GM19324 (cell line): ENCODE data around the gene SCAPER.
"Not testable (repeated sequence)": the region's sequence is repeated elsewhere in the genome, so short reads cannot be mapped to it uniquely, and the experiment has no call there.

Experiments
- ATAC-seq: cut with Tn5 transposase; IDR thresholded peaks from one replicate; pipeline ENCODE4 v1.9.1; 2021; ENCODE audit warnings: mild to moderate bottlenecking, moderate library complexity; ENCODE audit not compliant: unreplicated experiment, low FRiP score

SCAPER gene

DNA sequence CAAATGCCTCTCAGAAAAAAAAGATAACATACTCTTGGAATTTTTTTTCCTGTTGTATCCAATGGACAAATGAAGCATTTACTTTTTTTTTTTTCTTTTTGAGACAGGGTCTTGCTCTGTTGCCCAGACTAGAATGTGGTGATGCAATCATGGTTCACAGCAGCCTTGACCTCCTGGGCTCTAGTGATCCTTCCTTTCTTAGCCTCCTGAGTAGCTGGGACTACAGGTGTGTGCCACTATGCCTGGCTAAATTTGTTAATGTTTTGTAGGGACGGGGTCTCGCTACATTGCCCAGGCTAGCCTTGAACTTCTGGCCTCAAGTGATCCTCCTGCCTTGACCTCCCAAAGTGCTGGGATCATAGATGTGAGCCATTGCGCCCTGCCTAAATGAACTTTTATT, 401.3 kb downstream of the SCAPER start:
- ATAC-seq: no peak

GRCh38 chr15:76503121-76503520, 402.0 kb downstream of the SCAPER start:
- no peak for ATAC-seq

DNA sequence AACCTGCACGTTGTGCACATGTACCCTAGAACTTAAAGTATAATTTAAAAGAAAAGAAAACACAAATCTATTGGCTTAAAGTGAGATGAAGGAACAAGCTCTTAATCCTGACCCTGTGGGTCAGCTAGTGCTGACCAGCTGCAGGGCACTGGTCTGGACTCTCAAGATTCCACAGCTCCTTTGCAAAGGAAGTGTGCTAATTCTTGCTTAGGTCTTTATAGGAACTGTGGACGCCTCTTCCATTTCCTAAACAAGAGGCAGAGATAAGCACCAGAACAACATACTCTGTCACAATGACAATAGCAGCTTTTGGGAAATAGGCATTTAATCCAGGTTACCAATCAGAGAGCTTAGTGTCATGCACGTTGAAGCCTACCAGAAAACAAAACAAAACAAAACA, 402.5 kb downstream of the SCAPER start:
- no peak for ATAC-seq

DNA sequence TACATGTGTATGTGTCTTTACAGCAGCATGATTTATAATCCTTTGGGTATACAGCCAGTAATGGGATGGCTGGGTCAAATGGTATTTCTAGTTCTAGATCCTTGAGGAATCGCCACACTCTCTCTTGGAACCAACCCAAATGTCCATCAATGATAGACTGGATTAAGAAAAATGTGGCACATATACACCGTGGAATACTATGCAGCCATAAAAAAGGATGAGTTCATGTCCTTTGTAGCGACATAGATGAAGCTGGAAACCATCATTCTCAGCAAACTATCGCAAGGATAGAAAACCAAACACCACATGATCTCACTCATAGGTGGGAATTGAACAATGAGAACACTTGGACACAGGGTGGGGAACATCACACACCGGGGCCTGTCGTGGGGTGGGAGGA, 403.0 kb downstream of the SCAPER start:
- not testable (repeated sequence) for ATAC-seq

DNA sequence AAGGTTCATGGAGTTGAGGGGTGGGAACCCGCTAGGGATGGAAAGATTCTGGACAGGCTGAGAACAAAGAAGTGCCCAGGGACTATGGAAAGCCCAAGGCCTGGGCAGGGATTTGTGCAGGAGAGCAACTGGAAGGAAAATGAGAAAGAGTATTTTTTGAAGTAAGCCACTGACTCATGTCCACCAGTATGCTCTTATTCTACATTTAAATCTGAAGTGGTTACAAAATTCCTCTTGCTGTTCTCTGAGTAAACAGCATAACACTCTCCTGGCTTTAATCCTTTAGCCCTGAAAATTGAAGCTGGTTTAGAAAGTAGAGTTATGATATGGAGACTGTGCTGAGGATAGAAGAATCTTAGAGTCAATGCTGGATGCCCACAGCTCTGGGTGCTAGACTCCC, 403.4 kb downstream of the SCAPER start:
- no peak for ATAC-seq

DNA sequence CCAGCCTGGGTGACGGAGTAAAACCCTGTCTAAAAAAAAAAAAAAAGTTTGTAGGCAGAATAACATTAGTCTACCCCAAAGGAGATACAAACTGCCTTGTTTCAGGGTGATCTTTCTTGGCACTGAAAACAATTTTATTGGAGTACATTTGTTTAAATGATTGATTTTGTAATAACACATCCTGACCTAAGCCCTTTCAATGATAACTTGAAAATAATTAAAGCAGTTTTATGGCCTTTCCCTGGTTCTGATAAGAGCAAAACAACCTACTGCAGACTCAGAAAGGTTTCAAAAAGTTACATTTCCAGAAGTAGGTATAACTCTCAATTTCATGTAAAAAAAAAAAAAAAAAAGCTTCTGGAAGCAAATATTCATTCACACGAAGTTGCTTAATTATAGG, 404.1 kb downstream of the SCAPER start:
- ATAC-seq: no peak

DNA sequence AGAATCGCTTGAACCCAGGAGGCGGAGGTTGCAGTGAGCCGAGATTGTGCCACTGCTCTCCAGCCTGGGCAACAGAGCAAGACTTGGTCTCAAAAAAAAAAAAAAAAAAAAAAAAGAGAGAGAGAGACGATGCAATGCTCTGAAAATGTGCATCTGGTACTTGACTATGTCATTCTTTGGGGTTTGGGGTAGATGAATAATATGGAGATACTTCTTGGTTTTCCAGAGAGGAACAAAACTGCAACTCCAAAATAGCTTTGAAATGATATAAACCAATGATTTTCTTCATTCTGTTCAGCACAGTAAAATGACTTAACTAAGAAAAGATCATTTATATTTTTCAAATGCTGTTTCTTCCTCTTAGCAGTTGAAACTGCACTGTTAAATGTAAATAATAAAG, 409.7 kb downstream of the SCAPER start:
- ATAC-seq: no peak

DNA sequence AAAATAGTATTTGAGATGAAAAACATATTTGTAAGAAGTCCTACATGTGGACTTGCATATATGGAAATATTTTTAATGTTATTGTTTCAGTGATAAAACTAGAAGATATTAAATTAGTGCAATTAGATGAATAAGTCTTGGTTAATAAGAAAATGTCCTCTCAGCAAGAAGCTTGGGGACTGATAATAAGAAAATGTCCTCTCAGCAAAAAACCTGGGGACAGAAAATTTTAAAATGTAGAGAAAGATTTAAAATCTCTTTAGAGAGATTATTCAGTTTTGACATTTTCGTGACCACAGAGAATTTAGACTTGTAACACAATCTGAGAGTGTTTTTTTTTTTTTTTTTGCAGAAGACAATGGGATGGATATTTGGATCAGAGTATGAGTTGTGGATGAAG, 412.6 kb downstream of the SCAPER start:
- no peak for ATAC-seq

GRCh38 chr15:76483752-76484151, 421.4 kb downstream of the SCAPER start:
- ATAC-seq: no peak

- no peak for ATAC-seq
These were observed 422.1 kb downstream of the SCAPER start for GRCh38 chr15:76483018-76483417.

DNA sequence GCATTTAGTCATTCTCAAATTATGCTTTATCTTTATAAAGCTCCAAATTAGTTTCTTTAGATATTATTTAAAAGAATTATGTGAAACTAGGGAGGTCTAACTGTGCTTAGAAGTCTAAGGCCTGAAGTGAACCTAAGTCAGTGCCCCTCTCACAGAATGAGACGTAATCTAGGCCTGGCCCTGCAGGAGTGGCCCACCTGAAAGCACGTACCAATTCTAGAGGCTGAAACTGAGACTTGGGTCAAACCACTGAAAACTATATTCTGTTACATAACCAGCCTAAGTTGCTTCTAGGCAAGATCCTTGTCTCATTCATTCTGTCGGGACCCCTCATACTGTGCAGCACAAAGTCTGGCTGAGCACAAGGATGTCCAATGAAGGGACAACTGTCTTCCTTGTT, 424.9 kb downstream of the SCAPER start:
- ATAC-seq: no peak

DNA sequence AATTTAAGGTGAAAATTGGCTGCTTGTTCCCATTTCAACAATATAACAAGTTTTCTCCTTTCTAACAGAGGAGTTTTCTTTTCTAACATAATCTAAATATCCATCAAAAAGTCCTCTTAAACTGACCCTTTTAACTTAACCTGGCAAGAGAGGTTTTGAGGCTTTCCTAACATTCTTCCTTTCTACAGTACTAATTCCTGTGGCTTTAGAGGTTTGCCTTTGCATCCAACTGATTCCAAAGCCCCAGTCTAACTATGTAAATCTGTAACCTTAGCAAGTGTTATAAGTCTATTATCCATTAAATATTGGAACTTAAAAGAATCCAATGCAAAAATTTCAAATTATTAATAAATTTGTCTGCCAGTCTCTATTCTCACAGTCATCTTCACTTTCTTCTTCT, 434.4 kb downstream of the SCAPER start:
- no peak for ATAC-seq

DNA sequence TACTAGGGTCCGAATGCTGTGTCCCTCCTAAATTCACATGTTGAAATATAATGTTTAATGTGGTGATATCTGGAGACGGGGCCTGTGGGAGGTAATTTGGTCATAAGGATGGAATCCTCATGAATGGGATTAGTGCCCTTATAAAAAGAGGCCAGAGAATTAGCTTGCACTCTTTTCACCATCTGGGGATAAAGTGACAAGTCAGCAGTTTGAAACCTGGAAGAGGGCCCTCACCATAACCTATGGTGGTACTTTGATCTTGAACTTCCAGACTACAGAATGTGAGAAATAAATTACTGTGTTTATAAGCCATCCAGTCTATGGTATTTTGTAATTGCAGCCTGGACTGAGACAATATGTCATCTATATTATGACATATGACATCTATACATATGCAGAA, 436.4 kb downstream of the SCAPER start:
- no peak for ATAC-seq

DNA sequence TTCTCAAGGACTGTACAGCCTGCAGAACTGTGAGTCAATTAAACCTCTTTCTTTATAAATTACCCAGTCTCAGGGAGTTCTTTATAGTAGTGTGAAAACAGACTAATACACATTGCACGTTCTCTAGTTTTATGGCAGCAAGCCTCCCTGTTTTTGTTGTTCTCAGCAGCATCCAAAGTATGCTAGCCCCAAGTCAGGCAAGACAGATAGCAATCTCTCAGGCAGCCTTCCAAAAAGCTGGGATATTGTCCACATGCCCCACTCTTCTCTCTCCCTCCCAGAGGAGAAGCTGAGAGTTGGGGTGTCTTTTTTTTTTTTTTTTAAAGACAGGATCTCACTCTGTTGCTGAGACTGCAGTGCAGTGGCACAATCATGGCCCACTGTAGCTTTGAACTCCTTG, 438.0 kb downstream of the SCAPER start:
- ATAC-seq: no peak

- ATAC-seq: no peak
These were observed 439.4 kb downstream of the SCAPER start for GRCh38 chr15:76465728-76466127.

DNA sequence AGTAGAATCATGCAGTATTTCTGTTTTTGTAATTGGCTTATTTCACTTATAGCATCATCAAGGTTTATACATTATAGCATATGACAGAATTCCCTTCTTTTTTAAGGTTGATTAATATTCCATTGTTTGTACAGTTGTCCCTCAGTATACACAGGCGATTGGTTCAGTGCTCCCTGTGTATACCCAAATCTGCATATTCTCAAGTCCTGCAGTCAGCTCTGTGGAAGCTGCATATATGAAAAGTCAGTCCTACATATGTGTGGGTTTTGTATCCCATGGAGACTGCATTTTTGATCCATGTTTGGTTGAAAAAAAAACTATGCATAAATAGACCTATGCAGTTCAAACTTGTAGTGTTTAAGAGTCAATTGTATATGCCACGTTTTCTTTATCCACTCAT, 440.9 kb downstream of the SCAPER start:
- no peak for ATAC-seq

DNA sequence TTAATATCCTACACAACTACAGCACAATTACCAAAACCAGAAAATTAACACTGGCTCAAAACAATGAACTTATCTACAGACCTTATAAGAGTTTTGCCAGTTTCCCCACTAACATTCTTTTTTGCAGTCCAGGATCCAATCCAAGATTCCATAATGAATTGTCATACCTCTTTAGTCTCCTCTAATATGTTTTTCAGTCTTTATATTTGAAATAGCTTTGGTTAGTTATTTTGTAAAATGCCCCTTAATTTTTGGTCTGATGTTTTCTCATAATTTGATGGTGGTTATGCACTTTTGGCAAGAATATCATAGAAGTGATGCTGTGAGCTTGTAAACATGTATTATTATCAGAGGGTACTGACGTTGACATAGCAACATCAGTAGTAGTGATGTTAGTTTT, 444.3 kb downstream of the SCAPER start:
- no peak for ATAC-seq

- ATAC-seq: no peak
These were observed 444.8 kb downstream of the SCAPER start for GRCh38 chr15:76460347-76460746.

DNA sequence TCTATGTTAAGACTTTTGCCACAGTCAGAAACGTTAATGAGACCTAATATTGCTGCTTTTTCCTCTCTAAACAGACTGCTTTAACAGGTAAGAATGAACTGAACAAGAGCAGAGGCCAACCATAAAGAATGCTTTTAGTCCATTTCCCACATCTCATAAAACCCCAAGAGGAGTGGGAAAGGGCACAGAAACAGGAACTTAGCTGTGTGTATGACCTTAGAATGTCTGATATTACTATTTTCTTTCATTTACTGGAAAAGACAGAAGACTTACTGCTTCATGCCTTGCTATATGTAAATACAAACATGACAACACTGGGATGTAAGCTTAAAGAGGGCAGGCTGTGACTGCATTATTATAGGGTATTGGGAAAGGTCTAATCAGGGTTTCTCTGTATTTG, 453.6 kb downstream of the SCAPER start:
- ATAC-seq: no peak

GRCh38 chr15:76449455-76449854, 455.7 kb downstream of the SCAPER start:
- ATAC-seq: no peak

DNA sequence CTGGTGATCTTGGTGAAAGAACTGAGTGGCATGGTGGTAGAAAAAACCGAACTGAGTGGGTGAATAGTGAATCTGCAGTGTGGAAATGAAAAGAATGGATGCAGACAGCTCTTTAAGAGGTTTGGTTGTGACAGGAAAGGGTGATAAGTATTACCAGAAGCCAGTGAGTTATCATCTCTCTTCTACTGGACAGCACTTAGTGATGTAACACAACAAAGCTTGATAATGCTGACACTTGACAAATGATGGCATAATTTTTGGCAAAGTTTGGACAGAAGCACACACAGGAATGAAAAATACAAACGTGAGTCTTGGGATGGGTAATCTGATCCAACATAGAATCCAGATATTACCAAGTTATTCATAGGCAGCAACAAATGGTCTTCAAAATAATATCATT, 456.4 kb downstream of the SCAPER start:
- ATAC-seq: no peak

DNA sequence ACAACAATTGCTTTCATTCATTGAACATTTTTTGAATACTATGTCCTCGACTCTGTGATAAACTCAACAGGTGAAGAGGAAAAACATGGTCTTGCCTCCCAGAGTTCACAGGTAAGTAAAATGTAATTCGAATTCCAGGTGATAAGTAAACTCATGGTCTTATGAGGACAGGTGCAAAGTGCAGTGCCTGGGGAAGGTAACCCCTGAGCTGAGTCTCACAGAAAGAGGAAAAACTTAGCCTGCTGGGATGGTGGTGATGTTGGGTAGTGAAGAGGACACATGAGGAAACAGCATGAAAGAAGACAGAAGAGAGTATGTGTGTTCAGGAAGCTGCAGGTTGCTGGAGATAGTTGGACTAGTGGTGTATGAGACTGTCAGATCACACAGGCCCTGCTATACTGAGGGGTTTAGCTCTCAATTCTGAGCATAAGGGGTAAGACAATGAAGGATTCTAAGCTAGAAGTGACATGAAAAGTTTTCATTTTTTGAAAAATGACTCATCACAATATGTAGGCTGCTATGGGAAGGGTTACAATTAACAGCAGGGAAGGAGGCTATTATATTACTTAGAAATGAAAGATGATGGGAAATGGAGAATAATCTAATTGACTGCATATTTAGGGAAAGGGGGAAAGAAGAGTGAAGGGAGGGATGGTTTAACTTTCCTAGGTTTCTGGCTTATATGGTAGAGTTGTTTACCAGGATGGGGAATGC, 457.3 kb downstream of the SCAPER start:
- no peak for ATAC-seq

DNA sequence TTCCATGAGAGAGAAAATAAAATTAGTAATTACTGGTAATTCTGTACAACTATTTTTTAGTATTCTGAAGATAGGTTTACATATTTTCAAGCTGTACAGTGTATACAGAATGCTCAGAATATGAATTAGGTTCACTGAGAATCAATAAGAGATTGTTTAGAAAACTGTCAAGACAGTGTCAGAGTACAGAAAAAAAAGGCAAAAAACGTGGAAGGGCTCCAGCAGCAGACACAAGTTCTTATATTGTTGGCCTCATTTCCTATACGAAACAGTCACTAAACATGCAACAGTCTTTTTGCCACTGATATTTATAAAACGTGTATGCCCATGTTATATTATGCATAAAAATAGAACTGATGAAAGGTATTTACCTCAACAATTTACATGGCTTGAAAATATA, 464.7 kb downstream of the SCAPER start:
- ATAC-seq: no peak
